ENCODE data around the gene SZRD1.

Gene SZRD1

GRCh38 chr1:16434007-16434406 lies 67.0 kb downstream of the SZRD1 start (continued):
- TF ChIP-seq, protein P1, sequence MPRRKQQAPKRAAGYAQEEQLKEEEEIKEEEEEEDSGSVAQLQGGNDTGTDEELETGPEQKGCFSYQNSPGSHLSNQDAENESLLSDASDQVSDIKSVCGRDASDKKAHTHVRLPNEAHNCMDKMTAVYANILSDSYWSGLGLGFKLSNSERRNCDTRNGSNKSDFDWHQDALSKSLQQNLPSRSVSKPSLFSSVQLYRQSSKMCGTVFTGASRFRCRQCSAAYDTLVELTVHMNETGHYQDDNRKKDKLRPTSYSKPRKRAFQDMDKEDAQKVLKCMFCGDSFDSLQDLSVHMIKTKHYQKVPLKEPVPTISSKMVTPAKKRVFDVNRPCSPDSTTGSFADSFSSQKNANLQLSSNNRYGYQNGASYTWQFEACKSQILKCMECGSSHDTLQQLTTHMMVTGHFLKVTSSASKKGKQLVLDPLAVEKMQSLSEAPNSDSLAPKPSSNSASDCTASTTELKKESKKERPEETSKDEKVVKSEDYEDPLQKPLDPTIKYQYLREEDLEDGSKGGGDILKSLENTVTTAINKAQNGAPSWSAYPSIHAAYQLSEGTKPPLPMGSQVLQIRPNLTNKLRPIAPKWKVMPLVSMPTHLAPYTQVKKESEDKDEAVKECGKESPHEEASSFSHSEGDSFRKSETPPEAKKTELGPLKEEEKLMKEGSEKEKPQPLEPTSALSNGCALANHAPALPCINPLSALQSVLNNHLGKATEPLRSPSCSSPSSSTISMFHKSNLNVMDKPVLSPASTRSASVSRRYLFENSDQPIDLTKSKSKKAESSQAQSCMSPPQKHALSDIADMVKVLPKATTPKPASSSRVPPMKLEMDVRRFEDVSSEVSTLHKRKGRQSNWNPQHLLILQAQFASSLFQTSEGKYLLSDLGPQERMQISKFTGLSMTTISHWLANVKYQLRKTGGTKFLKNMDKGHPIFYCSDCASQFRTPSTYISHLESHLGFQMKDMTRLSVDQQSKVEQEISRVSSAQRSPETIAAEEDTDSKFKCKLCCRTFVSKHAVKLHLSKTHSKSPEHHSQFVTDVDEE (CRISPR knock-in tag; IDR thresholded peaks at IDR 0.05): no peak
- TF ChIP-seq OSR1 (CRISPR knock-in tag; IDR thresholded peaks at IDR 0.05): no peak
- no peak for TF ChIP-seq GLIS3 (CRISPR knock-in tag; IDR thresholded peaks at IDR 0.05)
- TF ChIP-seq ZNF70 (CRISPR knock-in tag; IDR thresholded peaks at IDR 0.05): no peak
- no peak for TF ChIP-seq SNAI2 (CRISPR knock-in tag; IDR thresholded peaks at IDR 0.05)
- TF ChIP-seq RARB (CRISPR knock-in tag; IDR thresholded peaks at IDR 0.05): no peak

DNA sequence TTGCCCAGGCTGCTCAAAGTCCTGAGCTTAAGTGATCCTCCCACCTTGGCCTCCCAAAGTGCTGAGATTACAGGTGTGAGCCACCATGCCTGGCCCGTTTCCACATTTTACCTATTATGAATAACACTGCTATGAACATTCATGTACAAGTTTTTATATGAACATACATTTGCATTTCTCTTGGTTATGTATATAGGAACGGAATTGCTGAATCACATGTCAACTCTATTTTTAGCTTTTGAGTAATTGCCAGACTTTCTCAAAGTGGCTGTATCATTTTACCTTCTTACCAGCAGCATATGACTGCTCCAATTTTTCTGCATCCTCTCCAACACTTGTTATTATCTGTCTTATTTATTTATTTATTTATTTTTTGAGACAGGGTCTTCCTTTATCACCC lies 67.5 kb downstream of the SZRD1 start:
- ATAC-seq: 0 out of 3 replicates have a peak, but pooled peaks have one; percentile 26
- TF ChIP-seq CSRNP3 (CRISPR knock-in tag; IDR thresholded peaks at IDR 0.05): no peak
- TF ChIP-seq GLIS3 (CRISPR knock-in tag; IDR thresholded peaks at IDR 0.05): no peak
- no peak for TF ChIP-seq BACH2 (CRISPR knock-in tag; IDR thresholded peaks at IDR 0.05; ENCODE audit: borderline replicate concordance)
- TF ChIP-seq ZNF565 (CRISPR knock-in tag; conservative IDR thresholded peaks at IDR 0.05; ENCODE audit: low read depth): no peak
- TF ChIP-seq ESRRG (CRISPR knock-in tag; IDR thresholded peaks at IDR 0.05): no peak
- no peak for TF ChIP-seq ZFP3 (CRISPR knock-in tag; IDR thresholded peaks at IDR 0.05)
- TF ChIP-seq, protein P2, sequence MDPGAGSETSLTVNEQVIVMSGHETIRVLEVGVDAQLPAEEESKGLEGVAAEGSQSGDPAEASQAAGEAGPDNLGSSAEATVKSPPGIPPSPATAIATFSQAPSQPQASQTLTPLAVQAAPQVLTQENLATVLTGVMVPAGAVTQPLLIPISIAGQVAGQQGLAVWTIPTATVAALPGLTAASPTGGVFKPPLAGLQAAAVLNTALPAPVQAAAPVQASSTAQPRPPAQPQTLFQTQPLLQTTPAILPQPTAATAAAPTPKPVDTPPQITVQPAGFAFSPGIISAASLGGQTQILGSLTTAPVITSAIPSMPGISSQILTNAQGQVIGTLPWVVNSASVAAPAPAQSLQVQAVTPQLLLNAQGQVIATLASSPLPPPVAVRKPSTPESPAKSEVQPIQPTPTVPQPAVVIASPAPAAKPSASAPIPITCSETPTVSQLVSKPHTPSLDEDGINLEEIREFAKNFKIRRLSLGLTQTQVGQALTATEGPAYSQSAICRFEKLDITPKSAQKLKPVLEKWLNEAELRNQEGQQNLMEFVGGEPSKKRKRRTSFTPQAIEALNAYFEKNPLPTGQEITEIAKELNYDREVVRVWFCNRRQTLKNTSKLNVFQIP (CRISPR knock-in tag; IDR thresholded peaks at IDR 0.05; ENCODE audit: borderline replicate concordance, low read depth): no peak
- TF ChIP-seq RARB (CRISPR knock-in tag; IDR thresholded peaks at IDR 0.05): no peak
- no peak for TF ChIP-seq SNAI2 (CRISPR knock-in tag; IDR thresholded peaks at IDR 0.05)
- TF ChIP-seq ZNF8 (CRISPR knock-in tag; IDR thresholded peaks at IDR 0.05): no peak
- TF ChIP-seq ZC3H10 (CRISPR knock-in tag; IDR thresholded peaks at IDR 0.05): no peak
- TF ChIP-seq TOX (CRISPR knock-in tag; IDR thresholded peaks at IDR 0.05; ENCODE audit: borderline replicate concordance): no peak
- no peak for TF ChIP-seq PPARA (CRISPR knock-in tag; IDR thresholded peaks at IDR 0.05; ENCODE audit: borderline replicate concordance)
- TF ChIP-seq CSDC2 (CRISPR knock-in tag; IDR thresholded peaks at IDR 0.05): no peak
- TF ChIP-seq, protein P1 (CRISPR knock-in tag; IDR thresholded peaks at IDR 0.05): no peak
- TF ChIP-seq PATZ1 (CRISPR knock-in tag; IDR thresholded peaks at IDR 0.05; ENCODE audit: borderline replicate concordance): no peak
- TF ChIP-seq TCF4 (CRISPR knock-in tag; IDR thresholded peaks at IDR 0.05; ENCODE audit: borderline replicate concordance): no peak
- no peak for TF ChIP-seq ZFP30 (CRISPR knock-in tag; IDR thresholded peaks at IDR 0.05)
- TF ChIP-seq ISL1 (CRISPR knock-in tag; IDR thresholded peaks at IDR 0.05): no peak

Data from SK-N-SH treated with all-trans-retinoic acid at 6 μM for 48 hours (cell line).